CD14-positive monocyte (primary cell): ENCODE data around the gene WDFY3. TPM values are rescaled to one million over a fixed set of nuclear protein-coding genes. Genes with fewer than 3 reads are reported as not detected.

ENCODE experiments used
- DNase-seq, 3 donors: peaks; one replicate each; pipeline ENCODE4 v3.0.0-alpha.2; 2011 to 2022
- H2AFZ ChIP-seq: 2 replicates; pipeline ENCODE4 v1.6.0; 2012; ENCODE audit warnings: mild to moderate bottlenecking, low read depth, low read length, inconsistent platforms; ENCODE audit not compliant: insufficient read depth, poor library complexity, severe bottlenecking
- H3K27ac ChIP-seq, 2 donors: 1 replicate in 1 of 2; 2 replicates in 1 of 2; pipeline ENCODE4 v1.5.1; 2012 to 2013; ENCODE audit warnings: low read length in 2 of 2, control low read depth in 1 of 2, inconsistent platforms in 1 of 2, low read depth in 1 of 2, mild to moderate bottlenecking in 1 of 2
- H3K27me3 ChIP-seq, 2 donors: one replicate each; pipeline versions ENCODE4 v1.6.0 to v1.6.1; 2011 to 2013; ENCODE audit warnings: low read length in 2 of 2; ENCODE audit not compliant: control insufficient read depth in 2 of 2, insufficient read depth in 2 of 2
- H3K36me3 ChIP-seq, 2 donors: replicated peaks in 1 of 2; 1 replicate in 1 of 2; 2 replicates in 1 of 2; pipeline versions ENCODE4 v1.5.1 to v1.6.1; 2012 to 2013; ENCODE audit warnings: low read length in 2 of 2, control low read depth in 1 of 2, inconsistent platforms in 1 of 2, mild to moderate bottlenecking in 1 of 2; ENCODE audit not compliant: insufficient read depth in 2 of 2, control insufficient read depth in 1 of 2
- H3K4me1 ChIP-seq, 2 donors: 1 replicate in 1 of 2; 2 replicates in 1 of 2; pipeline versions ENCODE4 v1.5.1 to v1.6.1; 2012 to 2013; ENCODE audit warnings: low read length in 2 of 2, control low read depth in 1 of 2, inconsistent platforms in 1 of 2, mild to moderate bottlenecking in 1 of 2, moderate library complexity in 1 of 2; ENCODE audit not compliant: insufficient read depth in 2 of 2, control insufficient read depth in 1 of 2
- H3K4me2 ChIP-seq: replicated peaks from 2 replicates; pipeline ENCODE3; 2012; ENCODE audit warnings: low read length, moderate library complexity, mild to moderate bottlenecking; ENCODE audit not compliant: poor library complexity, severe bottlenecking; ENCODE audit errors: extremely low read depth
- H3K4me3 ChIP-seq, 3 experiments: fragments of 200-600 bp in 1 of 3; sonication (generic) in 1 of 3; replicated peaks in 1 of 3; 1 replicate in 2 of 3; 2 replicates in 1 of 3; pipeline ENCODE4 v1.5.1; 2011 to 2013; ENCODE audit warnings: low read length in 3 of 3, mild to moderate bottlenecking in 3 of 3, control low read depth in 2 of 3, low read depth in 2 of 3, inconsistent platforms in 1 of 3, moderate library complexity in 1 of 3
- H3K79me2 ChIP-seq: 2 replicates; pipeline ENCODE4 v1.6.0; 2012; ENCODE audit warnings: mild to moderate bottlenecking, control low read depth, inconsistent platforms, low read length, moderate library complexity; ENCODE audit not compliant: insufficient read depth
- H3K9ac ChIP-seq: 2 replicates; pipeline ENCODE4 v1.6.0; 2017; ENCODE audit warnings: low read length, mild to moderate bottlenecking; ENCODE audit not compliant: insufficient read depth, poor library complexity, severe bottlenecking
- H3K9me3 ChIP-seq, 2 donors: replicated peaks in 1 of 2; 1 replicate in 1 of 2; 2 replicates in 1 of 2; pipeline versions ENCODE4 v1.5.1 to v1.6.1; 2012 to 2013; ENCODE audit warnings: low read length in 2 of 2, control low read depth in 1 of 2; ENCODE audit not compliant: control insufficient read depth in 1 of 2, insufficient read depth in 1 of 2
- H4K20me1 ChIP-seq: 2 replicates; pipeline ENCODE4 v1.6.0; 2012; ENCODE audit warnings: mild to moderate bottlenecking, low read length, control low read depth, moderate library complexity; ENCODE audit not compliant: insufficient read depth
- H3K27ac Mint-ChIP-seq, 7 donors: one replicate each; pipeline ENCODE4 v1.8.0; 2020; ENCODE audit warnings: mild to moderate bottlenecking in 7 of 7, mixed read lengths in 7 of 7, moderate library complexity in 6 of 7, inconsistent platforms in 2 of 7
- H3K27me3 Mint-ChIP-seq, 3 donors: one replicate each; pipeline ENCODE4 v1.8.0; 2021 to 2022; ENCODE audit warnings: low read depth in 3 of 3, mild to moderate bottlenecking in 3 of 3, mixed read lengths in 3 of 3, moderate library complexity in 3 of 3, inconsistent platforms in 1 of 3
- H3K36me3 Mint-ChIP-seq, 2 donors: one replicate each; pipeline ENCODE4 v1.8.0; 2020; ENCODE audit warnings: mixed read lengths in 2 of 2, inconsistent platforms in 1 of 2, mild to moderate bottlenecking in 1 of 2
- H3K4me1 Mint-ChIP-seq: one replicate; pipeline ENCODE4 v1.8.0; 2020; ENCODE audit warnings: mild to moderate bottlenecking, mixed read lengths
- H3K4me3 Mint-ChIP-seq, 2 donors: one replicate each; pipeline ENCODE4 v1.8.0; 2020; ENCODE audit warnings: mild to moderate bottlenecking in 2 of 2, mixed read lengths in 2 of 2, moderate library complexity in 1 of 2
- H3K9me3 Mint-ChIP-seq, 7 donors: one replicate each; pipeline ENCODE4 v1.8.0; 2020 to 2022; ENCODE audit warnings: mixed read lengths in 7 of 7, mild to moderate bottlenecking in 6 of 7, moderate library complexity in 6 of 7, inconsistent platforms in 2 of 7
- WGBS: methylation state at CpG from one replicate; pipeline ENCODE4 v1.1.5; 2013; ENCODE audit warnings: missing lambda C conversion rate; ENCODE audit not compliant: insufficient coverage; 5-methylcytosine and 5-hydroxymethylcytosine counted together
- intact Hi-C, 2 donors: fragments of 100-400 bp; cut with micrococcal nuclease; formaldehyde crosslinking; loops; one replicate each; pipeline versions ENCODE4 v1.15.0 to v1.15.1; 2023
- polyA plus RNA-seq, 3 donors: library from polyadenylated mRNA; depleted of rRNA in 1 of 3; unstranded in 2 of 3; stranded (reverse) in 1 of 3; fragments of 300-500 nt in 2 of 3; fragments of >200 nt in 1 of 3; fragmentation: Illumina TruSeq in 2 of 3; gene quantifications; 1 replicate in 2 of 3; 2 replicates in 1 of 3; pipeline ENCODE4 v1.2.3, GENCODE V29; 2012 to 2021
- TF ChIP-seq, protein P1 (sequence below): fragments of 200-600 bp; IDR thresholded peaks from one replicate; pipeline ENCODE4 v1.8.0; 2022; ENCODE audit warnings: antibody characterized with exemption, mild to moderate bottlenecking

The WDFY3 gene
- polyA plus RNA-seq, 3 donors, result 5.6 to 35.5 (median 5.9) TPM

DNA sequence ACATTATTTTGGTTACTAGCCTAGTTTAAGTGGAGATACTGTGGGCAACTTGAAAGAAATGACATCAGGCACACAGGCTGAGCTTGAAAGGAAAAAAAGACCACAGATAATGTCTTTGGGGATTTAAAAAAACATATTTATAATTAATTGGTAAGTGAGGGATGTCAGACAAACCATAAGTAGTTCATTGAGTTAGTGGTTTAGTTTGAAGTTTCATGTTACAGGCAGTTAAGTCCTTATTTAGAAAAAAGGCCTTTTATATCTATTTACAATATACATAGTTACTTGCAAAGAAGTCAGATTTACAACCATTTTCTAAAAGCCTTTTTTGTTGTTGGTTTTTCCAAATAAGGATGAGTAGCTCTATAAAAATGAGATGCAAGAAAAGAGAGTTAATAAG lies 294.3 kb downstream of the WDFY3 start:
- intact Hi-C loops, result no loop called here
- Histone ChIP-seq H3K27ac (no peak overlapping the region), H3K4me3 (no peak overlapping the region), H3K4me1 (no peaks in the 10 kb centered on the region), H3K27me3 (no peaks in the 10 kb centered on the region), H3K9me3 (no peaks in the 10 kb centered on the region), H3K36me3 (peaks cover 77 to 95% of the 10 kb centered on the region in 2 donors), H4K20me1 (no peaks in the 10 kb centered on the region), H3K79me2 (no peaks in the 10 kb centered on the region), H3K4me2 (no peak overlapping the region), H3K9ac (no peak overlapping the region), H2AFZ (no peak overlapping the region)
- Mint-ChIP-seq H3K27me3 (no peaks in the 10 kb centered on the region), H3K4me1 (no peaks in the 10 kb centered on the region), H3K36me3 (peaks cover 77 to 93% of the 10 kb centered on the region in 2 donors), H3K27ac (no peak overlapping the region), H3K9me3 (no peaks in the 10 kb centered on the region), H3K4me3 (no peak overlapping the region)
- TF ChIP-seq, protein P1, sequence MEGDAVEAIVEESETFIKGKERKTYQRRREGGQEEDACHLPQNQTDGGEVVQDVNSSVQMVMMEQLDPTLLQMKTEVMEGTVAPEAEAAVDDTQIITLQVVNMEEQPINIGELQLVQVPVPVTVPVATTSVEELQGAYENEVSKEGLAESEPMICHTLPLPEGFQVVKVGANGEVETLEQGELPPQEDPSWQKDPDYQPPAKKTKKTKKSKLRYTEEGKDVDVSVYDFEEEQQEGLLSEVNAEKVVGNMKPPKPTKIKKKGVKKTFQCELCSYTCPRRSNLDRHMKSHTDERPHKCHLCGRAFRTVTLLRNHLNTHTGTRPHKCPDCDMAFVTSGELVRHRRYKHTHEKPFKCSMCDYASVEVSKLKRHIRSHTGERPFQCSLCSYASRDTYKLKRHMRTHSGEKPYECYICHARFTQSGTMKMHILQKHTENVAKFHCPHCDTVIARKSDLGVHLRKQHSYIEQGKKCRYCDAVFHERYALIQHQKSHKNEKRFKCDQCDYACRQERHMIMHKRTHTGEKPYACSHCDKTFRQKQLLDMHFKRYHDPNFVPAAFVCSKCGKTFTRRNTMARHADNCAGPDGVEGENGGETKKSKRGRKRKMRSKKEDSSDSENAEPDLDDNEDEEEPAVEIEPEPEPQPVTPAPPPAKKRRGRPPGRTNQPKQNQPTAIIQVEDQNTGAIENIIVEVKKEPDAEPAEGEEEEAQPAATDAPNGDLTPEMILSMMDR, result no peak
- DNase-seq, result no peak

DNA sequence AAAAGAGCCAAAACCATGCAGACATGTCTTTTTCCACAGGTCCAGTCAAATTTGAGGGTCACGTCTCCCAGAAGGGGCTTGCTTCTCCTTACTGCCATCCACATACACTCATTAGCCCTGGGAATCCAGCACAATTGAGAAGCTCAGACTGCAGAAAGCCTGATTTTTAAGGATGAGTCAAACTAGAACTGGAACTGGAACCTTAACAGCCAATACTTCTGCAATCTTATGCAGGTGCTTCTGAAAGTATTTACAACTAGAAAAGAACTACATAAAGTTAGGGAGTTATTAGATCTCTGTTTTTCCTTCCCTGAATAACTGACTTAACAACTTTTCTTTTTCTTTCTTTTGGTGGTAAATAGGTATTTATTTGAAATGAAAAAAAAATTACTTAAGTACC lies 297.3 kb downstream of the WDFY3 start:
- Histone ChIP-seq H2AFZ (no peak overlapping the region), H3K27ac (no peak overlapping the region), H4K20me1 (no peaks in the 10 kb centered on the region), H3K36me3 (peaks cover 51 to 83% of the 10 kb centered on the region in 2 donors), H3K9me3 (no peaks in the 10 kb centered on the region), H3K4me3 (no peak overlapping the region), H3K9ac (no peak overlapping the region), H3K27me3 (no peaks in the 10 kb centered on the region), H3K4me2 (no peak overlapping the region), H3K79me2 (no peaks in the 10 kb centered on the region), H3K4me1 (no peaks in the 10 kb centered on the region)
- WGBS, result 100% methylated on average over 1 of the region's 1 CpG
- peaks cover 70 to 84% of the 10 kb centered on the region in 2 donors for H3K36me3 Mint-ChIP-seq
- DNase-seq, result no peak
- H3K4me3 Mint-ChIP-seq, result no peak overlapping the region
- no peaks in the 10 kb centered on the region for H3K4me1 Mint-ChIP-seq
- no peaks in the 10 kb centered on the region for H3K27me3 Mint-ChIP-seq
- TF ChIP-seq, protein P1, result no peak
- intact Hi-C loops, result no loop called here
- no peak overlapping the region for H3K27ac Mint-ChIP-seq
- H3K9me3 Mint-ChIP-seq, result peaks cover 0 to 12% (median 5%) of the 10 kb centered on the region in 7 donors
